Skin of body (tissue), 1 donor: ENCODE results near the gene RPL36. TPM values are rescaled to one million over a fixed set of nuclear protein-coding genes. Genes with fewer than 3 reads are reported as not detected.

Experiments
- total RNA-seq: library from RNA; depleted of rRNA; stranded (reverse); fragments of >200 nt; gene quantifications from one replicate; pipeline ENCODE4 v1.2.3, GENCODE V29; 2014

The RPL36 gene
- total RNA-seq, 1 donor from 2014 or later = 331 TPM

Other genes starting within 250 kb of the RPL36 start
- gene ZNRF4, start 234.9 kb upstream of the RPL36 start, total RNA-seq = not detected
- 17.7 TPM for gene TINCR, start 122.3 kb upstream of the RPL36 start, total RNA-seq
- gene SAFB2, start 67.5 kb upstream of the RPL36 start, total RNA-seq = 41.2 TPM
- 106 TPM for gene SAFB, start 67.2 kb upstream of the RPL36 start, total RNA-seq
- gene MICOS13, start 9.8 kb upstream of the RPL36 start, total RNA-seq = 25.2 TPM
- gene HSD11B1L, start 9.3 kb upstream of the RPL36 start, total RNA-seq = 2.4 TPM
- gene LONP1, start 29.9 kb downstream of the RPL36 start, total RNA-seq = 30.7 TPM
- not detected for gene CATSPERD, start 30.3 kb downstream of the RPL36 start, total RNA-seq
- 0.30 TPM for gene PRR22, start 94.5 kb downstream of the RPL36 start, total RNA-seq
- 16.7 TPM for gene DUS3L, start 100.9 kb downstream of the RPL36 start, total RNA-seq
- gene NRTN, start 114.8 kb downstream of the RPL36 start, total RNA-seq = 2.2 TPM
- gene FUT6, start 149.4 kb downstream of the RPL36 start, total RNA-seq = 0.20 TPM
- gene FUT3, start 161.2 kb downstream of the RPL36 start, total RNA-seq = 0.30 TPM
- gene FUT5, start 180.2 kb downstream of the RPL36 start, total RNA-seq = not detected
- 69.7 TPM for gene NDUFA11, start 213.5 kb downstream of the RPL36 start, total RNA-seq
- gene VMAC, start 214.6 kb downstream of the RPL36 start, total RNA-seq = 4.6 TPM
- 5.3 TPM for gene CAPS, start 224.0 kb downstream of the RPL36 start, total RNA-seq